Measurements from ENCODE around the gene ARL5C.

DNA sequence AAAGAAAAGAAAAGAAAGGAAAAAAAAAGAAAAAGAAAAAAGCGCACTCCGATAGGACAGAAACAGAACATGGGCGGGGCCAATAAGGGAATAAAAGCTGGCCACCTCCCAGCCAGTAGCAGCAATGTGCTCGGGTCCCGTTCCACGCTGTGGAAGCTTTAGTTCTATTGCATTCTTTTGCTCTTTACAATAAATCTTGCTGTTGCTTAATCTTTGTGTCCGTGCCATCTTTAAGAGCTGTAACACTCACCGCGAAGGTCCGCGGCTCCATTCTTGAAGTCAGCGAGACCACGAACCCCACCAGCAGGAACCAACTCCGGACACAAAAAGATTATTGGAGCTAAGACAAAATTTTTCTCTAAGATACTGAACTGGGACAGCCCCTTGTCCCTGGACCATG lies 3.1 kb upstream of the ARL5C start:
- no peak for TF ChIP-seq POLR2A (IDR thresholded peaks at IDR 0.05)
- TF ChIP-seq, protein P1, sequence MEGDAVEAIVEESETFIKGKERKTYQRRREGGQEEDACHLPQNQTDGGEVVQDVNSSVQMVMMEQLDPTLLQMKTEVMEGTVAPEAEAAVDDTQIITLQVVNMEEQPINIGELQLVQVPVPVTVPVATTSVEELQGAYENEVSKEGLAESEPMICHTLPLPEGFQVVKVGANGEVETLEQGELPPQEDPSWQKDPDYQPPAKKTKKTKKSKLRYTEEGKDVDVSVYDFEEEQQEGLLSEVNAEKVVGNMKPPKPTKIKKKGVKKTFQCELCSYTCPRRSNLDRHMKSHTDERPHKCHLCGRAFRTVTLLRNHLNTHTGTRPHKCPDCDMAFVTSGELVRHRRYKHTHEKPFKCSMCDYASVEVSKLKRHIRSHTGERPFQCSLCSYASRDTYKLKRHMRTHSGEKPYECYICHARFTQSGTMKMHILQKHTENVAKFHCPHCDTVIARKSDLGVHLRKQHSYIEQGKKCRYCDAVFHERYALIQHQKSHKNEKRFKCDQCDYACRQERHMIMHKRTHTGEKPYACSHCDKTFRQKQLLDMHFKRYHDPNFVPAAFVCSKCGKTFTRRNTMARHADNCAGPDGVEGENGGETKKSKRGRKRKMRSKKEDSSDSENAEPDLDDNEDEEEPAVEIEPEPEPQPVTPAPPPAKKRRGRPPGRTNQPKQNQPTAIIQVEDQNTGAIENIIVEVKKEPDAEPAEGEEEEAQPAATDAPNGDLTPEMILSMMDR (IDR thresholded peaks at IDR 0.05): no peak

Data from thyroid gland (tissue), 4 donors.